VCaP (cell line): Measurements from ENCODE around the gene ERC2.

Experiments used
- H3K27ac ChIP-seq: fragments of 450-650 bp; 2 replicates; pipeline ENCODE4 v1.5.1; 2017
- TF ChIP-seq, protein P1 (sequence below): fragments of 450-650 bp; conservative IDR thresholded peaks from 2 replicates; pipeline ENCODE4 v1.5.1; 2017; ENCODE audit warnings: mild to moderate bottlenecking, moderate library complexity

Gene ERC2

DNA sequence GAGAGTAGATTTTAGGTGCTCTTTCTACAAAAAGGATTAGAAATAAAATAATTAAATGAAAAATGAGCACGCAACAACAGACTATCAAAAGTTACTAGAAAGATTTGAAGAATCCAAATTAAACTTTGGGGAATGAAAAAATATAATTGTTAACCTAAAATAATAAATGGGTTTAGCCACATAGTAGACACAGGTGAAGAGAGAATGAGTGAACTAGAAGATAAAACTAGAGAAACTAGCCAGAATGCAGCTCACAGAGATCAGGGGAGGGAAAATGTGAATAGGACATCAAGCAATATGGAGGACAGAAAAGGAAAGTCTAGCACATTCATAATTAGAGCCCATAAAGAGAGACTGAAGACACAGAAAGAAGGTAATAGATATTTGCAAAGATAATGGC is 670.5 kb downstream of the ERC2 start:
- TF ChIP-seq, protein P1, sequence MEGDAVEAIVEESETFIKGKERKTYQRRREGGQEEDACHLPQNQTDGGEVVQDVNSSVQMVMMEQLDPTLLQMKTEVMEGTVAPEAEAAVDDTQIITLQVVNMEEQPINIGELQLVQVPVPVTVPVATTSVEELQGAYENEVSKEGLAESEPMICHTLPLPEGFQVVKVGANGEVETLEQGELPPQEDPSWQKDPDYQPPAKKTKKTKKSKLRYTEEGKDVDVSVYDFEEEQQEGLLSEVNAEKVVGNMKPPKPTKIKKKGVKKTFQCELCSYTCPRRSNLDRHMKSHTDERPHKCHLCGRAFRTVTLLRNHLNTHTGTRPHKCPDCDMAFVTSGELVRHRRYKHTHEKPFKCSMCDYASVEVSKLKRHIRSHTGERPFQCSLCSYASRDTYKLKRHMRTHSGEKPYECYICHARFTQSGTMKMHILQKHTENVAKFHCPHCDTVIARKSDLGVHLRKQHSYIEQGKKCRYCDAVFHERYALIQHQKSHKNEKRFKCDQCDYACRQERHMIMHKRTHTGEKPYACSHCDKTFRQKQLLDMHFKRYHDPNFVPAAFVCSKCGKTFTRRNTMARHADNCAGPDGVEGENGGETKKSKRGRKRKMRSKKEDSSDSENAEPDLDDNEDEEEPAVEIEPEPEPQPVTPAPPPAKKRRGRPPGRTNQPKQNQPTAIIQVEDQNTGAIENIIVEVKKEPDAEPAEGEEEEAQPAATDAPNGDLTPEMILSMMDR = no peak
- no peak overlapping the region for H3K27ac ChIP-seq

DNA sequence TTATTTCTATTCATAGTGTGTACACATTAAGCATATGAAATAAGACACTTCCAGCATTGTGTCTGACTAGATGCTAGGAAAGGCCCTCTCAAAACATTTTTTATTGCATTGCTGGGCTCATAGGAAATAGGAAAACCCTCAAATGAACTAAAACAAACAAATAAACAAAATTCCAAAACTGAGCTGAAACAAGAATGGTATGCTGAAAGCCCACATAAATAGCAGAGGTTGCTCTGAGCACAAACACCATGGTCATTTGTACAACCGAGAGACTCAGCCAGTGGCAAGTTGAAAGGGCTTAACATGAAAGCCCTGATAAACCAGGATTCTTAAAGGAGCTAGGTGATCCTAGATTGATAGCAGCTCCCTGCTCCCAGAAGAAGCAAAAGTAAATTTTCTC is 671.2 kb downstream of the ERC2 start:
- no peak overlapping the region for H3K27ac ChIP-seq
- TF ChIP-seq, protein P1 = no peak

DNA sequence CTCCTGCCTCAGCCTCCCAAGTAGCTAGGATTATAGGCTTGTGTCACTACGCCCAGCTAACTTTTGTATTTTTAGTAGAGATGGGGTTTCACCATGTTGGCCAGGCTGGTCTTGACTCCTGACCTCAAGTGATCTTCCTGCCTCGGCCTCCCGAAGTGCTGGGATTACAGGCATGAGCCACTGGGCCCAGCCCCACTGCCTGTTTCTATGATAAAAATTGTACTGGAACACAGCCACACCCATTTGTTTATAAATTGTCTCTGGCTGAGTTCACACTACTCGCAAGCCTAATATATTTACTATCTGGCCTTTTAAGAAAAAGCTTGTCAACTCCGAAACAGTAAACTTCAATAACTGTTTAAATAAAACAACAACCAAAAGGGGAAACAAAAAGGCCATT is 671.7 kb downstream of the ERC2 start:
- no peak overlapping the region for H3K27ac ChIP-seq
- TF ChIP-seq, protein P1 = no peak

DNA sequence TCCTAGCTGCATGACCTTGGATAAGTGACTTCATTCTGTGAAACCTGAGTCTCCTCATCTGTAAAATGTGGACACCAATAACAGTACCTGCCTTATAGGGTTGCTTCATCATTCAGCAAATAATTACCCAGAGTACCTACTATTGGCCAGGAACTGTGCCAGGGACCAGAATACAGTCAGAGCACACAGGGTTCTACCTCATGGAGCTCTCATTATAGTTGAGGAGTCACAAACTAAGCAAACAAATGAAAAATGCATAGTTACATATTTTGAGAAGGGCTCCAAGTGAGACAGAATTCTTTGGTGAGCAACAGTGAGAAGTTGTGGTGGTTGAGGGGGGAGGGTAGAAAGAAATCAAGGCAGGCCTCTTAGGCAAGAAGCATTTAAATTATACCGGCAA is 672.5 kb downstream of the ERC2 start:
- no peak overlapping the region for H3K27ac ChIP-seq
- TF ChIP-seq, protein P1 = no peak

DNA sequence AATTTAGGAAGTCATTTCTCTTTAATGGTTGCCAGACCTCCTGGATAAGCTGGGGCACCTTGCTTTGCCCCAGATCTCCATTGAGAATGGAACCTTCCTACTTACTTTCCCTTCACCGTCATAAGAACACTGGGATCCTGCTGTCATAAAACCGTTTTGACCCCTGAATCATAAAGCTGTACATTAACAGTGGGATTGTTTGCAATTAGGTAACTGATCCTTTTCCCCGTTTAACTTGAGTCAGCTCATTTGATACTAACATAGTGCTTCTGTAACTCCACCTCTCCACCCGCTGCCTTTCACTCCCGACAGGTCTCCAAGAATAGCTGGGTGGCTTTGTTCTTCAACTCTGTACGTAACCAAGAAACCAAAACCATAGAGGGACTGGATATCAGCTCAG is 673.0 kb downstream of the ERC2 start:
- TF ChIP-seq, protein P1 = no peak
- no peak overlapping the region for H3K27ac ChIP-seq

DNA sequence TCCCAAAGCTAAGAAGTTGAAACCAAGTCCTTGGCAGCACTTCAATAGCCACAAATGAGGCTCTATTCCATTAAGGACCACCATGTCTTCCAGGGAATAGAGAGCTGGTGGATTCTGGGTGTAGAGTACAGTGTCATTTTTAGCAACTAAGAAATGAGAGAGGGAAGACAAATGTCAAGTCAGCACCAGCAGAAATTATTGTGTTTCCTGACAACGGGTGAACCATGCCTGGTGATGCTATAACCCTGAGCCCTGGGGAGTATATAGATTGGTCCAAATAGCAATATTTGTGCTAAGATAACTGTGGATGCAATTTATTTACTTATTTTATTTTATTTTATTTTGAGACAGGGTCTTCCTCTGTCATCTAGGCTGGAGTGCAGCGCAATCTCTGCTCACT is 675.5 kb downstream of the ERC2 start:
- H3K27ac ChIP-seq = no peak overlapping the region
- TF ChIP-seq, protein P1 = no peak

DNA sequence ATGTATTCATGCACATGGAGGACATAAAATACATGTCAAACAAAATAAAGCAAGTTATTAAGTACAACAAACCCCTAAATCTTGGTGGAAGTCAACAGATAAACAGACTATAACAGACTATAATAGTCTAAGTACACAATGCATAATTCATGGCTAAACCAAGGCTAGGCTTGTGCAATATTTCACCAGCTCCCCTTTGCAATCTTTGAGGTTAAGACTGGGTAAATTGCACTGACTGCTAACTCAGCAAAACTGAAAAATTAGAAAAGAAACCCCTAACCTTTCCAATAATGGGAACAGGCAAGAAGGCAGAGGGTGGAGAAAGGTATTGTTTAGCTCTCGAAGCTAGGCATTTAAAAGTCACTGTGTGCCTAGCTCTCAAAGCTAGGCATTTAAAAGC is 676.3 kb downstream of the ERC2 start:
- peak overlapping the region; percentile 6; the same call in 1 of the 2 replicates for H3K27ac ChIP-seq
- TF ChIP-seq, protein P1 = no peak
